Liver (tissue), 3 donors: ENCODE data around the gene SWT1.

Experiments
- FOXA1 ChIP-seq: IDR thresholded peaks from 2 replicates; pipeline ENCODE4 v1.6.1; 2016; ENCODE audit warnings: antibody characterized with exemption
- HNF4G ChIP-seq: IDR thresholded peaks from 2 replicates; pipeline ENCODE4 v1.6.1; 2016; ENCODE audit warnings: antibody characterized with exemption
- JUND ChIP-seq, 2 donors: IDR thresholded peaks; 2 replicates each; pipeline ENCODE4 v1.6.1; 2016; ENCODE audit warnings: antibody characterized with exemption in 2 of 2
- RXRA ChIP-seq, 2 donors: IDR thresholded peaks; 2 replicates each; pipeline ENCODE4 v1.6.1; 2017 to 2018; ENCODE audit warnings: antibody characterized with exemption in 2 of 2, mild to moderate bottlenecking in 1 of 2
- SP1 ChIP-seq: IDR thresholded peaks from 2 replicates; pipeline ENCODE4 v1.6.1; 2018; ENCODE audit warnings: antibody characterized with exemption, mild to moderate bottlenecking
- TF ChIP-seq, protein P1 (sequence below): fragments of 150-350 bp; IDR thresholded peaks from 2 replicates; pipeline ENCODE4 v1.5.1; 2017; ENCODE audit warnings: improper control_type of control experiment, low read depth, low read length; ENCODE audit not compliant: missing input control
- TF ChIP-seq, protein P2 (sequence below): IDR thresholded peaks from 2 replicates; pipeline ENCODE4 v1.6.1; 2016; ENCODE audit warnings: antibody characterized with exemption
- TF ChIP-seq, protein P3 (sequence below): IDR thresholded peaks from 2 replicates; pipeline ENCODE4 v1.6.1; 2016; ENCODE audit warnings: antibody characterized with exemption
- TF ChIP-seq, protein P4 (sequence below): IDR thresholded peaks from 2 replicates; pipeline ENCODE4 v1.6.1; 2016; ENCODE audit warnings: antibody characterized with exemption, mild to moderate bottlenecking
- donor health status: healthy.
- donor health status: healthy.

DNA sequence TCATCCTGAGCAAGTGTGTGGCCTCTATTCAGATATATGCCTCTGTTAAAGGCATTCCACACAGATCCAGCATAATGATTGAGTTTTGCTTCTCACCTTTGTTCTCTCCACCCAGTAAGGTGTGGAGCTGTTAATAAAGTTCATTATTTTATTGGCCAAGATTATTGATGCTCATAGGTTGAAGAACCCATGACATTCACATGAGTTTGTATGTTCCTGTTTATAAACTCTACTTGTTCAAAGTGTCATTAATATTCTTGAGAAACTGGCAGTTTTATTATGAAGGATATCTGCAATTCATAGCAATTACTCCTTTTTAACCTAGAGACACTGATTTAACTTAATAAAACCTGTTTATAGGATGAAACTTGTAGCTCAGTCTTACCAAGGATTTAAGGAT, 138.1 kb downstream of the SWT1 start:
- TF ChIP-seq, protein P1, sequence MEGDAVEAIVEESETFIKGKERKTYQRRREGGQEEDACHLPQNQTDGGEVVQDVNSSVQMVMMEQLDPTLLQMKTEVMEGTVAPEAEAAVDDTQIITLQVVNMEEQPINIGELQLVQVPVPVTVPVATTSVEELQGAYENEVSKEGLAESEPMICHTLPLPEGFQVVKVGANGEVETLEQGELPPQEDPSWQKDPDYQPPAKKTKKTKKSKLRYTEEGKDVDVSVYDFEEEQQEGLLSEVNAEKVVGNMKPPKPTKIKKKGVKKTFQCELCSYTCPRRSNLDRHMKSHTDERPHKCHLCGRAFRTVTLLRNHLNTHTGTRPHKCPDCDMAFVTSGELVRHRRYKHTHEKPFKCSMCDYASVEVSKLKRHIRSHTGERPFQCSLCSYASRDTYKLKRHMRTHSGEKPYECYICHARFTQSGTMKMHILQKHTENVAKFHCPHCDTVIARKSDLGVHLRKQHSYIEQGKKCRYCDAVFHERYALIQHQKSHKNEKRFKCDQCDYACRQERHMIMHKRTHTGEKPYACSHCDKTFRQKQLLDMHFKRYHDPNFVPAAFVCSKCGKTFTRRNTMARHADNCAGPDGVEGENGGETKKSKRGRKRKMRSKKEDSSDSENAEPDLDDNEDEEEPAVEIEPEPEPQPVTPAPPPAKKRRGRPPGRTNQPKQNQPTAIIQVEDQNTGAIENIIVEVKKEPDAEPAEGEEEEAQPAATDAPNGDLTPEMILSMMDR, result no peak
- TF ChIP-seq, protein P2, sequence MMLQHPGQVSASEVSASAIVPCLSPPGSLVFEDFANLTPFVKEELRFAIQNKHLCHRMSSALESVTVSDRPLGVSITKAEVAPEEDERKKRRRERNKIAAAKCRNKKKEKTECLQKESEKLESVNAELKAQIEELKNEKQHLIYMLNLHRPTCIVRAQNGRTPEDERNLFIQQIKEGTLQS, result no peak
- TF ChIP-seq SP1 (no peak), RXRA (IDR thresholded peaks at IDR 0.05) (no peak), HNF4G (no peak), FOXA1 (no peak), JUND (IDR thresholded peaks at IDR 0.05) (no peak)
- TF ChIP-seq, protein P3, sequence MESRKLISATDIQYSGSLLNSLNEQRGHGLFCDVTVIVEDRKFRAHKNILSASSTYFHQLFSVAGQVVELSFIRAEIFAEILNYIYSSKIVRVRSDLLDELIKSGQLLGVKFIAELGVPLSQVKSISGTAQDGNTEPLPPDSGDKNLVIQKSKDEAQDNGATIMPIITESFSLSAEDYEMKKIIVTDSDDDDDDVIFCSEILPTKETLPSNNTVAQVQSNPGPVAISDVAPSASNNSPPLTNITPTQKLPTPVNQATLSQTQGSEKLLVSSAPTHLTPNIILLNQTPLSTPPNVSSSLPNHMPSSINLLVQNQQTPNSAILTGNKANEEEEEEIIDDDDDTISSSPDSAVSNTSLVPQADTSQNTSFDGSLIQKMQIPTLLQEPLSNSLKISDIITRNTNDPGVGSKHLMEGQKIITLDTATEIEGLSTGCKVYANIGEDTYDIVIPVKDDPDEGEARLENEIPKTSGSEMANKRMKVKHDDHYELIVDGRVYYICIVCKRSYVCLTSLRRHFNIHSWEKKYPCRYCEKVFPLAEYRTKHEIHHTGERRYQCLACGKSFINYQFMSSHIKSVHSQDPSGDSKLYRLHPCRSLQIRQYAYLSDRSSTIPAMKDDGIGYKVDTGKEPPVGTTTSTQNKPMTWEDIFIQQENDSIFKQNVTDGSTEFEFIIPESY, result no peak
- TF ChIP-seq, protein P4, sequence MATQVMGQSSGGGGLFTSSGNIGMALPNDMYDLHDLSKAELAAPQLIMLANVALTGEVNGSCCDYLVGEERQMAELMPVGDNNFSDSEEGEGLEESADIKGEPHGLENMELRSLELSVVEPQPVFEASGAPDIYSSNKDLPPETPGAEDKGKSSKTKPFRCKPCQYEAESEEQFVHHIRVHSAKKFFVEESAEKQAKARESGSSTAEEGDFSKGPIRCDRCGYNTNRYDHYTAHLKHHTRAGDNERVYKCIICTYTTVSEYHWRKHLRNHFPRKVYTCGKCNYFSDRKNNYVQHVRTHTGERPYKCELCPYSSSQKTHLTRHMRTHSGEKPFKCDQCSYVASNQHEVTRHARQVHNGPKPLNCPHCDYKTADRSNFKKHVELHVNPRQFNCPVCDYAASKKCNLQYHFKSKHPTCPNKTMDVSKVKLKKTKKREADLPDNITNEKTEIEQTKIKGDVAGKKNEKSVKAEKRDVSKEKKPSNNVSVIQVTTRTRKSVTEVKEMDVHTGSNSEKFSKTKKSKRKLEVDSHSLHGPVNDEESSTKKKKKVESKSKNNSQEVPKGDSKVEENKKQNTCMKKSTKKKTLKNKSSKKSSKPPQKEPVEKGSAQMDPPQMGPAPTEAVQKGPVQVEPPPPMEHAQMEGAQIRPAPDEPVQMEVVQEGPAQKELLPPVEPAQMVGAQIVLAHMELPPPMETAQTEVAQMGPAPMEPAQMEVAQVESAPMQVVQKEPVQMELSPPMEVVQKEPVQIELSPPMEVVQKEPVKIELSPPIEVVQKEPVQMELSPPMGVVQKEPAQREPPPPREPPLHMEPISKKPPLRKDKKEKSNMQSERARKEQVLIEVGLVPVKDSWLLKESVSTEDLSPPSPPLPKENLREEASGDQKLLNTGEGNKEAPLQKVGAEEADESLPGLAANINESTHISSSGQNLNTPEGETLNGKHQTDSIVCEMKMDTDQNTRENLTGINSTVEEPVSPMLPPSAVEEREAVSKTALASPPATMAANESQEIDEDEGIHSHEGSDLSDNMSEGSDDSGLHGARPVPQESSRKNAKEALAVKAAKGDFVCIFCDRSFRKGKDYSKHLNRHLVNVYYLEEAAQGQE, result no peak
